GM21723 (cell line): Measurements from ENCODE around the gene TXNRD2.

Source experiments
- ATAC-seq: cut with Tn5 transposase; IDR thresholded peaks from one replicate; pipeline ENCODE4 v1.9.1; 2021; ENCODE audit warnings: mild to moderate bottlenecking, moderate library complexity; ENCODE audit not compliant: unreplicated experiment

The TXNRD2 gene

DNA sequence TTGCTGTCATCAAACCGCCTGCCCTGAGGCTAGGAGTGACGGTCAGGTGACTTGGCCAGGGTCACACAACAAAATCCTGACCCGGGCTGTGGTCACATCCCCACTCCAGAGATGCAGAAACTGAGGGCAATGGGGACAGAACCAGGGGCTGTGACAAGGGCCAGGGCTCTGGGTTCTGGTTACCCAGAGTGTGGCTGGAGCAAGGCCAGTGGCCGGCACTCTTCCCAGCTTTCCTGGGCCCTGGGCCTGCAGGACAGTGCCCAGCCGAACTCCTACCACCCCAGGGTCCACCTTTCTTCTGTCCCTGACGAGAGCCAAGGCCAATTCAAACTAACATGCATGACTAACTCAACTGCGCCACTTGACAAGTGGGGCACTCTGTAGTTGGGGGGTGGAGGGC lies 39.1 kb upstream of the TXNRD2 start:
- no peak for ATAC-seq

DNA sequence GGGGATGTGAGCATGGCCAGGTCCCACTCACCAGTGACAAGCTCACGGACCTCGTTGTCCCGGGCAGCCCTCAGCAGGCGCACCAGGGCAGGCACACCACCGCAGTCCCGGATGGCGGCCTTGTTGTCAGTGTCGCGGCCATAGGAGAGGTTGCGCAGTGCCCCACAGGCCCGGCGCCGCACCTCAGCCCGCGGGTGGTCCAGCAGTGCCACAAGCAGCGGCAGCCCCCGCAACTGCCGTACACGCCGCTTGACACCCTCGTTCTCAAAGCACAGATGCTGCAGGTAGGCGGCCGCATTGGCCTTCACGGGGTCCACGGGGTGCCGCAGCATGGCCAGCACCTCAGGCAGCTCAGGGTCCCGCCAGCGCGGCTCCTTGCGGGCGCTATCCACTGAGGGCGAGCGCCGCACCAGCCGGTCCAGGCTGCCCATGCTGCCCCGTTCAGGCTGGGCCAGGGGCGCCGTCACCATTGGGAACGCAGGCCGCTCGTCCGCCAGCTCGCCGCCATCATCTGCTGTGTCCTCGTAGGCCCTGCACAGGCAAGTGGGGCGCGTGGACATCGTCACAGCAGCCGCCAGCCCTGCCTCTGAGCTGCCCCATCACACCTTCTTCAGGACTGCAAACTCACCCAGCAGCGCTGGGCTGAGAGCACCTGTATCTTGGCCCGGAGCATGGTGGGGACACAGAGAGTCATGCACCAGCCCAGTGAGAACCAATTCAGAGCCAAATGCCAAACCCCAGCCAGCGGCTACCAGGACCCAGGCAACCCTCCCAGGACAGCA lies 38.3 kb upstream of the TXNRD2 start:
- no peak for ATAC-seq

DNA sequence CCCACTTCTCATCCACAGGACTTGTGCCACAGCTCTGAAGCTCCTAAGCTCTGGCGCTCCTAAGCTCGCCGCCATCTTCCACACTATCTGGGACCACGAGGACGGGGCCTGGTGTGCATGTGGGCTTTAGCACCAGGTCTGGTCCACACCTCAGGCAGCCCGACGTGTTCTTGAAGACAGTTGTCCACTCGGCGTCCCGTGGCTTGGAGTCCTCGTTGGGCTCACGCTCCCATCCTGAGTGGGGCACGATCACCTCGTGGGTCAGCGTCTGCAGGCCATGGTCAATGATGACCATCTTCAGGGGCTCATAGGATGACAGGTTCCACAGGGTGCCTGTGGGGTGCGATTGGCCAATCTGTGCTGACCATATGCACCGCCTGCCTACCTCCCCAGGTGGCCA lies 37.1 kb upstream of the TXNRD2 start:
- no peak for ATAC-seq

DNA sequence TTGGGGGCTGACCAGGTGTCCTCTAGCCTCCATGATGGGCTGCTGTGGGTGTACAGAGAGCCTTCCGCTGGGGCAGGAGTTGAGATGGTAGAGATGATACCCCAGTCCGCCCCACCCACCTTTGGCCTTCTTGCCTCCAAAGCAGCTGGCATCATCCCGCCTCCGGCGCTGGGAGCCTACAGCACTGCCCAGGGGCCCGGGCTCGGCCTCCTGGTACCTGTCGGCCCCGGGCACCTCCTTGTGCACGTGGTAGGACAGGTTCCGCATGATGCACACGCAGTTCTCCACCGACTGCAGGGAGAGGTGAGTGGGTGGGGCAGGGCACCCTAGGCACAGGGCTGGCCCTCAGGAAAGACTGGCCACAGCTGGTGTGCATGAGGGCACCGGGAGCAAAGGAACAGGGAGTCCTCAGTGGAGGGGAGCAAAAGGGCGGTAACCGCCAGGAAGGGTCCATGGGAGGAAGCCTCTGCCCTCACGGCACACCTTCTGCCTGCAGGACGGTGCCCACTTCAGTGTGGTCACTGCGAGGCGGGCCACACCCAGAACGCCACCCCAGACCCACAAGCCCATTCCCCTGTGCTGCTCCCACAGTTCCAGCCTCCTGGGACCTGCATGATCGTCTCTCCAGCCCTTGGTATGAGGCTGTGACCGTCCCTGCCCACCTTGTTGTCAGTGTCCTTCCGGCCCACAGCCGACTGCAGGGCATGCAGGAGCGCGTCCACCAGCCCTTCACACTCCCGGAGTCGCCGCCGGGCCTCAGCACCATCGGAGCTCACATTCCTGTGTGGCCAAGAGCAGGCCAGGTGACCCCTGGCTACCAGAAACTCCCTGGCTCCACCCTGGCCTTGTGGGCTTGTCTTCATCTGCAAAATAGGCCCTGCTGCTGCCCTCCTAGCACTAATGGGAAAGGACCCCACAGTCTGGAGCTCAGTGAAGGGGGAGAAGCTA lies 36.0 kb upstream of the TXNRD2 start:
- ATAC-seq = no peak

DNA sequence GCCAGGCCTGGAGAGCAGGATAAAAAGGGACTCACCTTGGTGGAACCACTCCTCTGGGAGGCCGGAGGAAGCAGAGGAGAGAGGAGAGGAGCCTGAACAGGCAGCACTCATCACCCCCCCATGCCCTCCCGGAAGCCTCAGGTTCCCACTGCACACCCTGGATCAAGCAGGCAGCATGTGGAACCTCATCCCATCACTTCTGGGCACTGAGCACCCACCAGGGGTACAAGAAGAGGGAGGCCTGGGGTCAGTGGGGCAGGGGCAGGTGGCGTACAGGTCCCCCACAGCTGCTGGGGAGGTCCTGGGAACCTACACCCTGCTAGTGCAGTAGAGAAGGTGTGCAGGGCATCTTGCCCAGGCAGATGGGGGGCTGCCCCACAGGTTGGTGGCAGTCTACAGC lies 35.1 kb upstream of the TXNRD2 start:
- no peak for ATAC-seq

- ATAC-seq = no peak
Measured at GRCh38 chr22:19975707-19976035, 34.1 kb upstream of the TXNRD2 start.

- no peak for ATAC-seq
Measured at GRCh38 chr22:19974935-19975706, 33.5 kb upstream of the TXNRD2 start.

DNA sequence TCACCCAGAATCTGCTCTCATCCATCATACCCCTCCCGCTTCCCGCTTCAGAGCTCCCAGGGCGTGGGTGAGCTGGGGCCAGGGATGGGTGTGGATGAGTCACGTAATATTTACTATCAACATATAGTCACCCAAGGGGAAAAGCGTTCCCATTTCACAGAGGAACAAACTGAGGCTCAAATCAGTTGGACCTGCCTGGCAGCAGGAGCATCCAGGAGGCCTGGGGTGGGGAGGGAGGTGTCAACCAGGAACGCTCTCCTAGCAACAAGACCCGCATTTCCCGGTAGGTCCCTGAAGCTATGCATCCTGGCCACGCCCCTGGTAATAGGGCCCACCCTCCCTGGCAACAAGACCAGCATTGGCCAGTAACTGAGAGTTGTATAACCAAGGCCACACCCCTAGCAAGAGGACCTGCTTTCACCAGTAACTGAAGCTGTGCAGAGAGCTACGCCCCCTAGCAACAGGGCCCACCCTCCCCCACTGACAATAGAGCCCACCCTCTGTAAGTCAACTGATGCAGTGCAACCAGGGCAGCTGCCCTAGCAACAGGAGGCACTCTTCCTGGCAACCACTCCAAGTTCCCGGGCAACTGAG lies 32.7 kb upstream of the TXNRD2 start:
- no peak for ATAC-seq

GRCh38 chr22:19973551-19974267 lies 32.1 kb upstream of the TXNRD2 start:
- no peak for ATAC-seq

DNA sequence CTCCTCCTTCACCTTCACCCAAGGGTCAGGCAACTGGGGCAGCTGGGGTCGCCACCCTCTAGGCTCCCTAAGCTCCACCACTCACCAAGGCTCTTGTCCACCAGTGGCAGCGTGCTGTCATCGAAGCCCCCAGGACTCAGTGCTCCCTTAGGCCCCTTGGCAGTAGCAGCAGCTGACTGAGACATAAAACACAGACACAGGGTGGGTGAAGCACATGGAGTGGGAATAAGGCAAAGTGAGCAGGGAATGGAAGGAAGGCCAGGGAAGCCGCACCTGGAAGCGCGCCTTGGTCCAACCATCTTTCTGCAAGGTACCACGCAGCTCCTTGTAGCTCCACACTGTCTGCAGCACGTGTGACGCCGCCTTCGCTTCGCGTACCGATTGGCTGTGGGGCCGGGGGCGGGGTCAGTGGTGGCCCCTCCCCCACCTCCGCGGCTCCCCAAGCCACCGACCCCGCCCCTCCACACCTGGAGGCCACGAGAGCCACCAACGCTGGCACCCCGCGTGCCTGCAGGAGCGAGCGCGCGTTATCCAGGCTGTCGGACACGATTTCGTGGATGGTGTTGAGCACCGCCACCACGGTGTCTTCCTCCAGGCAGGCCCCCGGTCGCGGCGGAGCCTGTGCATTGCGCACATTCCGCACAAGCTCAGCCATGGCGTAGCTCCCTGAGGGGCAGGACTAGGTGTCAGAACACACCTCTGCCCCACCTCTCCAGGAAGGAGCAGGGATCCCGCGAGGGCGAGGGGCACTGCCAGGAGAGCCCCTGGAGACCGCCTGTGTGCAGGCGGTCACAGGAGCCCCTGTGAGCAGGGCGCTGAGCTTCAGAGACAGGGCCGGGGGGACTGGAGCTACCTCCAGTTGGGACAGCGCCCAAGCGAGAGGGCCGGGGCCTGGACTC lies 31.3 kb upstream of the TXNRD2 start:
- ATAC-seq = no peak

DNA sequence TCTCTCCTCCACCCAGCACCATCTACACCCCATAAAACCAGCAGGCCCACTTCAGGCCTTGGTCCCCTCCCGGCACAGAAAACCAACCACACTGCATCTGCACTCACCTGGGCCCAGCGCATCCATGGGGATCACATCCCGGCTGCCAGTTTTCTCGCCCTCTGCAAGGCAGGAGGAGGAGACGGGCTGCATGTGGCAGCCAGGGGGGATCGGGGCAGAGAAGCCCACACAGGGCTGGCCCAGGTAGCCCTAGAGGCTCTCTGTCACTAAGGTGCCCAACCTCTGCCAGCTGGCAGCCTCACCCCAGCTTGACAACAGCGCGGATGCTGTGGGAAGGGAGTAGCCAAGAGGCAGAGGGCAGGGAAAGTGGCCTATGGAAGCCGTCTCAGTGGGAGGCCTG lies 30.6 kb upstream of the TXNRD2 start:
- ATAC-seq = no peak

- ATAC-seq = no peak
Measured at GRCh38 chr22:19971276-19972124, 29.9 kb upstream of the TXNRD2 start.

- no peak for ATAC-seq
Measured at GRCh38 chr22:19970479-19971275, 29.1 kb upstream of the TXNRD2 start.

DNA sequence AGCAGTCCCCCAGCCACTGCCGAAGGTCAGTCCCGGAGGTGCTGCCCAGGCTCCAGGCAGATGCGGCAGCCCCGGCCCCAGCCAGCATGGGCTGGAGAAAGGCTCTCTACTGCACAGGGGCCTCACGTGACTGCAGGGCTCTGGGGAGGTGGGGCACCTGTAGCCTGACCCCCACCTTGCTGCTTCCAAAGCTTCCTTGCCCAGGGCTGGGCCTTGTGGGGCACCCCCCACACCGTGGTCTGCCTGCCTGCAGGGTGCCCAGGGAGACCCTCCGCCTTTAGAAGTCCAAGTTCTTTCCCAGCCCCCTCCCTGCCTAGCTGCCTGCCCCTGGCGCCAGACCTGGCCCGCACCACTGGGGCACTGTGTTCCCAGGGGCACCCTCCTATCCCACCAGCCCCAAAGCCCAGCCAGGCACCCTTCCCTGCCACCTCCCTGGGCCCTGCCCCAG lies 28.4 kb upstream of the TXNRD2 start:
- no peak for ATAC-seq

- ATAC-seq = no peak
Measured at GRCh38 chr22:19969141-19969928, 27.7 kb upstream of the TXNRD2 start.

DNA sequence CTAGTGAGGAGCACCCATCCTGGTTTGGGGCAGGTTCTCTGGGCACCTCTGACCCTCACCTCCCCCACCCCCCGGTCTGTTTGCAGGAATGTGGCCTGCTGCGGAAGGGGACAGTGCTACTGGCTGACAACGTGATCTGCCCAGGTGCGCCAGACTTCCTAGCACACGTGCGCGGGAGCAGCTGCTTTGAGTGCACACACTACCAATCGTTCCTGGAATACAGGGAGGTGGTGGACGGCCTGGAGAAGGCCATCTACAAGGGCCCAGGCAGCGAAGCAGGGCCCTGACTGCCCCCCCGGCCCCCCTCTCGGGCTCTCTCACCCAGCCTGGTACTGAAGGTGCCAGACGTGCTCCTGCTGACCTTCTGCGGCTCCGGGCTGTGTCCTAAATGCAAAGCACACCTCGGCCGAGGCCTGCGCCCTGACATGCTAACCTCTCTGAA lies 26.9 kb upstream of the TXNRD2 start:
- no peak for ATAC-seq
